Fibroblast of mammary gland (primary cell): ENCODE data around the gene MSI1.

Source experiments
- DNase-seq: peaks from one replicate; pipeline ENCODE4 v3.0.0-alpha.2; 2010; ENCODE audit warnings: low read depth
- H3K4me3 ChIP-seq: 2 replicates; pipeline ENCODE4 v1.5.1; 2011; ENCODE audit warnings: low read depth, mild to moderate bottlenecking, low read length, moderate library complexity; ENCODE audit not compliant: control insufficient read depth
- CTCF ChIP-seq: conservative IDR thresholded peaks from 2 replicates; pipeline ENCODE4 v1.5.1; 2011; ENCODE audit warnings: low read depth, low read length, inconsistent platforms; ENCODE audit not compliant: control insufficient read depth, insufficient read depth

MSI1 gene

GRCh38 chr12:120368789-120369602 is at the start of gene MSI1:
Gene MSI1, minus strand, starts transcription at chr12:120369164. Its CDS starts 73 bp downstream, at chr12:120369091.
- no peak within 1 kb of the TSS for H3K4me3 ChIP-seq
- no peak for DNase-seq
- TF ChIP-seq CTCF: no peak

- H3K4me3 ChIP-seq: no peak overlapping the region
- DNase-seq: no peak
- no peak for TF ChIP-seq CTCF
These were observed 49.1 kb upstream of the MSI1 start for GRCh38 chr12:120417917-120418580.

DNA sequence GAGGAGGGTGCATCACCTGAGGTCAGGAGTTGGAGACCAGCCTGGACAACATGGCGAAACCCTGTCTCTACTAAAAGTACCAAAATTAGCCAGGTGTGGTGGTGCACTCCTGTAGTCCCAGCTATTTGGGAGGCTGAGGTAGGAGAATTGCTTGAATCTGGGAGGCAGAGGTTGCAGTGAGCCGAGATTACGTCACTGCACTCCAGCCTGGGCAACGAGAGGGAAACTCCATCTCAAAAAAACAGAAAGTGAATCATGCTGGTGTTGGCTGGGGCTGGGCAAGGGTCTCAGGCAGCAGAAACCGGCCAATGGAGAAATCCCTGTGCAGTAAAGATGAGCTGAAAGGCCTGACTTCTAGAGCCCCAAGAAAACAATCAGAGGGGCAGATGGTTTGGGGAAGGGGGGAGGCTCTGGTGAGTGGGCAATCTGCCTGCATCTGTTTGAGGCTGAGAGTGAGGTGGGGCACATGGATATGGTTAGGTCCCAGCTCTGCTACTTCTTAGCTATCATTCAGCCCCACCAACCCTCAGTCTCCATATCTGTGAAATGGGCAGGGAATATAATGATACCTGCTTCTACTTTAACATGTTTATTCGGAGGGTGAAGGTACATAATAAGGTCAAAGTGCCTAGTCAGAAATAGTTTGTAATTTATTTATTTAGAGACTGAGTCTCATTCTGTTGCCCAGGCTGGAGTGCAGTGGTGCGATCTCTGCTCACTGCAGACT is 47.7 kb upstream of the MSI1 start:
- no peak overlapping the region for H3K4me3 ChIP-seq
- TF ChIP-seq CTCF: no peak
- DNase-seq: no peak

GRCh38 chr12:120413901-120414695 is 45.1 kb upstream of the MSI1 start:
- TF ChIP-seq CTCF: no peak
- no peak overlapping the region for H3K4me3 ChIP-seq
- DNase-seq: no peak

- peak; percentile 31 for DNase-seq
- no peak for TF ChIP-seq CTCF
- H3K4me3 ChIP-seq: no peak overlapping the region
These were observed 43.5 kb upstream of the MSI1 start for GRCh38 chr12:120412421-120412820.

GRCh38 chr12:120408771-120409170 is 39.8 kb upstream of the MSI1 start:
- no peak for DNase-seq
- no peak overlapping the region for H3K4me3 ChIP-seq
- TF ChIP-seq CTCF: no peak
